Sigmoid colon (tissue), 7 donors: ENCODE results near the gene STRADA. TPM values are rescaled to one million over a fixed set of nuclear protein-coding genes. Genes with fewer than 3 reads are reported as not detected.

Experiments
- DNase-seq: peaks from one replicate; pipeline ENCODE4 v3.0.0-alpha.2; 2019
- H3K27ac ChIP-seq, 4 donors: fragments of 200-600 bp; sonication (generic); one replicate each; pipeline ENCODE4 v1.5.1; 2016 to 2019; ENCODE audit warnings: mild to moderate bottlenecking in 1 of 4
- H3K27me3 ChIP-seq, 3 donors: fragments of 200-600 bp; sonication (generic); one replicate each; pipeline ENCODE4 v1.5.1; 2019; ENCODE audit warnings: mild to moderate bottlenecking in 1 of 3
- H3K36me3 ChIP-seq, 4 donors: fragments of 200-600 bp; sonication (generic); one replicate each; pipeline ENCODE4 v1.5.1; 2016 to 2019
- H3K4me1 ChIP-seq, 4 donors: fragments of 200-600 bp; sonication (generic); one replicate each; pipeline ENCODE4 v1.5.1; 2017 to 2019
- H3K4me3 ChIP-seq, 4 donors: fragments of 200-600 bp; sonication (generic); one replicate each; pipeline ENCODE4 v1.5.1; 2017 to 2019; ENCODE audit warnings: mild to moderate bottlenecking in 2 of 4, moderate library complexity in 1 of 4
- H3K9me3 ChIP-seq, 4 donors: fragments of 200-600 bp in 3 of 4; sonication (generic) in 3 of 4; one replicate each; pipeline versions ENCODE4 v1.5.1 to v1.6.1; 2013 to 2019
- CTCF ChIP-seq, 4 experiments: fragments of 450-650 bp in 3 of 4; fragments of 200-600 bp in 1 of 4; IDR thresholded peaks; one replicate each; pipeline ENCODE4 v1.5.1; 2016 to 2019; ENCODE audit warnings: antibody characterized with exemption in 4 of 4, mild to moderate bottlenecking in 3 of 4, moderate library complexity in 2 of 4
- EP300 ChIP-seq, 4 donors: sonication (generic); formaldehyde crosslinking; IDR thresholded peaks; one replicate each; pipeline ENCODE4 v1.6.1; 2017; ENCODE audit warnings: antibody characterized with exemption in 4 of 4
- POLR2A ChIP-seq, 2 donors: fragments of 450-650 bp; IDR thresholded peaks; one replicate each; pipeline ENCODE4 v1.6.1; 2016; ENCODE audit warnings: antibody characterized with exemption in 2 of 2, mild to moderate bottlenecking in 2 of 2, moderate library complexity in 2 of 2
- POLR2AphosphoS5 ChIP-seq, 4 donors: sonication (generic); formaldehyde crosslinking; IDR thresholded peaks; one replicate each; pipeline ENCODE4 v1.6.1; 2017; ENCODE audit warnings: antibody characterized with exemption in 4 of 4
- WGBS, 2 donors: extraction: QIAGEN DNeasy Blood & Tissue Kit; methylation state at CpG; one replicate each; pipeline ENCODE4 v1.1.7; 2013; 5-methylcytosine and 5-hydroxymethylcytosine counted together
- intact Hi-C: fragments of 100-400 bp; cut with DNase I; formaldehyde crosslinking; loops from one replicate; pipeline ENCODE4 v1.15.1; 2023
- polyA plus RNA-seq, 3 donors: library from polyadenylated mRNA; stranded (reverse); fragments of 200-250 nt; gene quantifications; one replicate each; pipeline ENCODE4 v1.2.3, GENCODE V29; 2013
- total RNA-seq, 4 donors: library from RNA; depleted of rRNA; stranded (reverse); fragments of >200 nt; gene quantifications; one replicate each; pipeline ENCODE4 v1.1.0, GENCODE V29; 2016
- donor health status: healthy with polysubstance abuse.
- donor health status: Bipolar disorder and iron deficiency.
- donor health status: healthy.

STRADA gene
- total and polyA plus RNA-seq, 7 donors = 7.2 to 45.1 (median 20.0) TPM

- intact Hi-C loops = no loop called here
- Histone ChIP-seq H3K4me3 (no peak overlapping the region), H3K27me3 (no peaks in the 10 kb centered on the region), H3K36me3 (peaks cover 9 to 79% (median 24%) of the 10 kb centered on the region in 4 donors), H3K4me1 (no peaks in the 10 kb centered on the region), H3K27ac (no peak overlapping the region), H3K9me3 (no peaks in the 10 kb centered on the region)
- DNase-seq = no peak
- TF ChIP-seq EP300 (IDR thresholded peaks at IDR 0.05) (no peak), POLR2AphosphoS5 (IDR thresholded peaks at IDR 0.05) (no peak), POLR2A (IDR thresholded peaks at IDR 0.05) (no peak), CTCF (IDR thresholded peaks at IDR 0.05) (no peak)
- WGBS, 2 donors = 33 to 66% methylated on average over 5 of the region's 5 CpGs
Measured at GRCh38 chr17:63762161-63763078, 20.8 kb upstream of the STRADA start.

- no peaks in the 10 kb centered on the region for H3K4me1 ChIP-seq
- H3K27me3 ChIP-seq = no peaks in the 10 kb centered on the region
- no peak overlapping the region for H3K4me3 ChIP-seq
- 74 to 86% methylated on average over 10 of the region's 10 CpGs for WGBS, 2 donors
- DNase-seq = no peak
- intact Hi-C loops = no loop called here
- peaks cover 9 to 92% (median 33%) of the 10 kb centered on the region in 4 donors for H3K36me3 ChIP-seq
- H3K9me3 ChIP-seq = no peaks in the 10 kb centered on the region
- H3K27ac ChIP-seq = no peak overlapping the region
- TF ChIP-seq POLR2A (IDR thresholded peaks at IDR 0.05) (no peak), POLR2AphosphoS5 (IDR thresholded peaks at IDR 0.05) (no peak)
Measured at GRCh38 chr17:63760771-63761539, 19.4 kb upstream of the STRADA start.

- H3K9me3 ChIP-seq = no peaks in the 10 kb centered on the region
- H3K27ac ChIP-seq = no peak overlapping the region
- no peak for TF ChIP-seq CTCF (IDR thresholded peaks at IDR 0.05)
- no peak for TF ChIP-seq POLR2AphosphoS5 (IDR thresholded peaks at IDR 0.05)
- TF ChIP-seq EP300 (IDR thresholded peaks at IDR 0.05) = no peak
- TF ChIP-seq POLR2A (IDR thresholded peaks at IDR 0.05) = no peak
- no peaks in the 10 kb centered on the region for H3K27me3 ChIP-seq
- H3K4me3 ChIP-seq = no peak overlapping the region
- WGBS, 2 donors = 83 to 85% methylated on average over 2 of the region's 2 CpGs
- no peak for DNase-seq
- H3K36me3 ChIP-seq = peaks cover 8 to 94% (median 48%) of the 10 kb centered on the region in 4 donors
- H3K4me1 ChIP-seq = no peaks in the 10 kb centered on the region
- intact Hi-C loops = no loop called here
Measured at GRCh38 chr17:63758428-63758827, 16.8 kb upstream of the STRADA start.

- 92 to 99% methylated on average over 3 of the region's 3 CpGs for WGBS, 2 donors
- intact Hi-C loops = no loop called here
Measured at GRCh38 chr17:63754046-63754445, 12.4 kb upstream of the STRADA start.

More at GRCh38 chr17:63754046-63754445, 12.4 kb upstream of the STRADA start:
- H3K27me3 ChIP-seq = no peaks in the 10 kb centered on the region
- H3K36me3 ChIP-seq = peaks cover 3 to 98% (median 39%) of the 10 kb centered on the region in 4 donors
- no peak overlapping the region for H3K4me3 ChIP-seq
- TF ChIP-seq CTCF (IDR thresholded peaks at IDR 0.05) = no peak
- TF ChIP-seq EP300 (IDR thresholded peaks at IDR 0.05) = no peak
- TF ChIP-seq POLR2AphosphoS5 (IDR thresholded peaks at IDR 0.05) = no peak
- TF ChIP-seq POLR2A (IDR thresholded peaks at IDR 0.05) = no peak
- H3K4me1 ChIP-seq = no peaks in the 10 kb centered on the region
- no peak for DNase-seq
- no peaks in the 10 kb centered on the region for H3K9me3 ChIP-seq
- H3K27ac ChIP-seq = no peak overlapping the region
